Hematopoietic multipotent progenitor cell (in vitro differentiated cells): ENCODE measurements around the gene BCORL1. TPM values are rescaled to one million over a fixed set of nuclear protein-coding genes. Genes with fewer than 3 reads are reported as not detected.

ENCODE experiments used
- DNase-seq, 3 donors: peaks; one replicate each; pipeline ENCODE4 v3.0.0-alpha.2; 2011 to 2015; ENCODE audit warnings: low read depth in 2 of 3, low spot score in 2 of 3
- total RNA-seq: library from RNA; depleted of rRNA; stranded (reverse); fragments of >200 nt; gene quantifications from one replicate; pipeline ENCODE4 v1.2.3, GENCODE V29; 2012

Gene BCORL1
- total RNA-seq, 1 donor: 7.0 TPM

DNA sequence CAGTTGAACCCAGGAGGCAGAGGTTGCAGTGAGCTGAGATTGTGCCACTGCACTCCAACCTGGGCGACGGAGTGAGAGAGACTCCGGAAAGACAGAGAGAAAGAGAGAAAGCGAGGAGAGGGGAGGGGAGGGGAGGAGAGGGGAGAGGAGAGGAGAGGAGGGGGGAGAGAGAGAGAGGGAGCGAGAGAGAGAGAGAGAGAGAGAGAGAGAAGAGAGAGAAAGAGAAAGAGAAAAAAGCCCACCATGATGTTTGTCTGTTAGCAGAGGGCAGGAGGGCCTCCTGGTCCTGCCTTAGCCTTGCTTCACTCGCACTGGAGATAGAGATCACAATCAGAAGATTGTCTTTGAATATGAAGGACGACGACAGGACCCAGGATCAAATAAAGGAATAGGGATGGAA lies 18.7 kb upstream of the BCORL1 start:
- no peak for DNase-seq

DNA sequence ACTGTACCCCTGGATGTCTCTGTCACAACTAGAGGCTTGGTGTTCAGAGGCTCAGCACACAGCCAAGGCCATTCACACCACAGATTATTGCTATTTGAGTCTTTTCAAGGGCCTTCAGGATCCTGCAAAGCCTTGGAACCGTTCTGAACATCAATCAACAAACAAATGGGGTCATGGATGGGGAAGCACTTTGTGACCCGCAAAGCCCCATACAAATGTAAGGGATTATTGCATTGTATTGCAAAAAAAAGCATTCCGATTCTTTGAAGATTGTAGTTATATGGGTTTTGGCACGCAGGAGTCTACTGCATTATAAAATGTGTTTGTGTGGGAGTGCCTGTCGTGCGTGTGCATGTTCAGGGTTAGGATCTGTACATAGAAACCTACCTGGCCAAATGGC lies 17.3 kb upstream of the BCORL1 start:
- DNase-seq: no peak

DNA sequence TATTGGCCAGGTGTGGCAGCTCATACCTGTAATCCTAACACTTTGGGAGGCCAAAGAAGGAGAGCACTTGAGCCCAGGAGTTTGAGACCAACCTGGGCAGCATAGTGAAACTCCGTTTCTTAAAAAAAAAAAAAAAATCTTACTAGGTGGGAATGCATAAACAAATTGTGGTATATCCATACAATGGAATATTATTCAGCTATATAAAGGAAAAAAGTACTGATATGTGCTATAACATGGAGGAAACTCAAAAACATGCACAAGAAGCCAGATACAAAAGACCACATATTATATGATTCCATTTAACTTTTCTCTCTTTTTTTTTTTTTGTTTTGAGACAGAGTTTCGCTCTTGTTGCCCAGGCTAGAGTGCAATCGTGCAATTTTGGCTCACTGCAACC lies 13.5 kb upstream of the BCORL1 start:
- DNase-seq: no peak

DNA sequence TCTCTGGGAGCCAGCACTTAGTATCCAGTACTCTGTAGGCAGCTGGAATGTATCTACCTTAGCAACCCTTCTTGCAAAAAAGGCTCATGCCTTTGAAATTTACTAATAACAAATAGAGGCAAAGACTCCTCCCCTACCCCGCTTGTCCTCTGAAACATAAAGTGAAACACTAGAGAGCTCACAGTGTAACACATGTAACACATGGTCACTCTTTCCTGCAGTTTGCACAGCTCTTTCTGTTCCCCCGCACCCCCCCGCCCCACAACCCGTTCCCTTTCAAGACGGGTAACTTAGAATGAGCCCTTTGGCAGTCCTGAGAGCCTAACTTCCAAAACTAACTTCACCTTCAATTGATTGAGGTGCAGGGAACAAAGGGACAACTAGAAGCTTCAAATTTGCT lies 6.0 kb upstream of the BCORL1 start:
- no peak for DNase-seq

DNA sequence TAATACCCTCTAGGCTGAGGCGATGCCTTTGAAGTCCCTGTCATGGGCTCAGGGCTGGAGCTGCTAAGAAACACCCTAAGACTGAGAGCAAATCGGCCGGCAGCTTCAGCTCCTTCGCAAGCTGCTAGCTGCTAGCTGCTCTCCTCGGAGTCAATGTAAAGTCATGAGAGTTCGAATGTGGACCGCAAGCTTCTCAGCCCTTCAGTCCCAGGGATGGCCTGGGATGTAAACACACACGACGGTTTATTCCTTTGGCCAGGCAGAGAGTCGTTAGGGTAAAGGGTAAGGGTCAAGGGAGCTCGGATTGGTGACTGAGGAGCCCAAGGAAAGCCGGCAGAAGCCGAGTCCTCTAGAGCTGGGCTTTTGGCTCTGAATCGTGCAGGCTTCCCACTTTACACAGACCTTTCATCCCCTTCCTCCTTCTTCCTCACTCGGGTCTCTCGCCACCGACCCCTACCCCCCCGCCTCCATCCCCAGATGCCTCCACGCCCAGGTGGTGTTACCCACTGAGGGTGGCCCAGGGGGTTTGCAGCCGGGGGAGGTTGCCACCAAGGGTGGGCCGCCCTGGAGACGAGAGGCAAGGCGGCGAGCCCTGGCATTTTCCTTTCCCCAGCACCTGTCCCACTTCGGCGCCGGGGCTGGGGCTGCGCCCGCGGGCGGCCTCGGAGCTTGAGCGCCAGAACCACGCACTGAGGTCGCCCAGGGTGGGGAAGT lies 3.1 kb upstream of the BCORL1 start:
- DNase-seq: no peak

DNA sequence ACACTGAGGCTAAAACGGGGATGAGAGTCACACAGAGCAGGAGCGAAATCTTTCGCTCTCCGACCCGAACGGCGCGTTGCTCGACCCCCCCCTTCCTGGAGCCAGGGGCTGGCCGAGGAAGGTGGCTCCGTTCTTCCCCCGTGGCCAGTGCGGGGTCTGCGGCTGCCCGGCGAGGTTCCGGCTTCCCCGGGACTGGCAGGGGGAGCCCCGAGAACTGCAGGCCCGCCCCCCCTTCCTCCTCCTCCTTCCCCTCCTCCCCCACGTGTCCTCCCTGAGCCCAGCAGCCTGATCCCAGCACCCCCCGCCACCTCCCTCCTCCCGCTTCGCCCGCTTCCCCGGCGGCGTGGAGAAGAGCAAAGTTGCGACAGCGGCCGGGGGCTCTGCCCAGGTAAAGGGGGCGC lies 2.4 kb upstream of the BCORL1 start:
- DNase-seq: peak in 1 of 3 donors; percentile 42

DNA sequence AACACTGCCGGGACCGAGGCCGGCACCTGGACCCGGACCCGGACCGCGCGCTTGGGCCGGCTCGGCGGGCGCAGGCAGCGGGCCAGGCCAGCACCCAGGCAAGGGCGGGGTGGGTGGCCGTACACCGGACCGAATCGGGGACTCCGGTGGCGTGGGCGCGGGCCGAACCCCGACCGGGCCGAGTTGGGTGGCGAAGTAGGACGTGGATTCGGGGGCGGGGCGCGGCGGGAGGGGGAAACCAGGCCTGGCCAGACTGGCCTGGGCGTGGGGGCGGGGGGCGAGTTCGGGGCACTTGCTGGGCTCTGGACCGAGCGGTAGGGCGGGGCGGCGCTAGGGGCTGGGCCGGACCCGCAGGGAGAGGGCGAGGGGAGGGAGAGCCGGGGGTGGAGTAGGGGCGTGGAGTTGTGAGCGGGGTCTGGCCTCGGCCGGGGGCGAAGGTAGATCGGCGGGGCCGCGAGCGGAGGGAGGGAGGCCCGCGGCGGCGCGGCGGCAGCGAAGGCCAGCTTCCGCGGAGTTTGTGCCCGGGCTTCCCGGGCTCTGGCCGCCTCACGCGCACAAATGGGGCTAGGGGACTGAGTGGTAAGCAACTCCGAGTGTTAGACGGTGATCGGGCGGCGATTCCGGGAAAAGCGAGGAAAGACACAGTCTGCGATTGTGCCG lies 1.8 kb upstream of the BCORL1 start:
- DNase-seq: no peak

DNA sequence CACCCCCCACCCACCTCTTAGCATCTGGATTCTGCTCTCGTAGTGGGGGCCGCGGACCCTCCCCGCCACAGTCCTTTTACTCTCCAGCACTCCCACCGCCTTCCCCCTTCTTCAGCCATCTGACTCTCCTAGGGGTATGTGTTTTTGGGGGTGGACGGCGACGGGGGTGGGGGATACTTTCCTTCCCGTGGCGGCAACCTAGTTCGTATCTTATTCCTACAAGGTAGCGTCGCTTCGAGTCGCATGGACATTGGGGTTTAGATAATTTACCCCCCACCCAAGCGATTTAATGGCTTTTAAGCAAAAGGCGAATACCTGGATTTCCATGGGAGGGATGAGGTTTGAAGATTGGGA lies 1.3 kb upstream of the BCORL1 start:
- DNase-seq: no peak

DNA sequence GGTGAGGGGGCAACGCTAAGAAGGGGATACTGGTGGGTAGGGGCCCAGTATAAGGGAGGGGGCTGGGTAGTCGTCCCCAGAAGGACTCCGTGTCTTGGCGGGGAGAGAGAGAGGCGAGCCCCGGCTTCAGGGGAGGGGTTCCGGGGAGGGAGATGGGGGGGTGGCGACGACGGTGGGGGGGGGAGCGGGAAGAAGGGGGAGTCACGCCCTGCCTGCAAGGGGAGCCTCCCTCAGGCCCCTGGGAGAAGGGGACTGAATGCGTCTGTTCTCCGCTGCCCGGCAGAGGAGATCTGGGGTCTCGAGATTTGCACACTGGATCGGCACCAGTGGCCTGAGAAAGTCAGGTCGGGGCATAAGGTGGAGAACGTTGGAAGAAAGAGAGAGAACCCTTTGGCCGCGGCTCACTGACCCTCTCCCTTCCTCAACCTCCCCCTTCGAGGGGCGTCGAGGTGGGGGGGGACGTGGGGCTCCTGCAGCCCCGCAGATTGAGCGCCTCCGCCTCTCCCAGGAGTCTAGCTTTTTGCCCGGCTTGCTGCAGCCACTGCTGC lies 609 bp upstream of the BCORL1 start:
- no peak for DNase-seq

DNA sequence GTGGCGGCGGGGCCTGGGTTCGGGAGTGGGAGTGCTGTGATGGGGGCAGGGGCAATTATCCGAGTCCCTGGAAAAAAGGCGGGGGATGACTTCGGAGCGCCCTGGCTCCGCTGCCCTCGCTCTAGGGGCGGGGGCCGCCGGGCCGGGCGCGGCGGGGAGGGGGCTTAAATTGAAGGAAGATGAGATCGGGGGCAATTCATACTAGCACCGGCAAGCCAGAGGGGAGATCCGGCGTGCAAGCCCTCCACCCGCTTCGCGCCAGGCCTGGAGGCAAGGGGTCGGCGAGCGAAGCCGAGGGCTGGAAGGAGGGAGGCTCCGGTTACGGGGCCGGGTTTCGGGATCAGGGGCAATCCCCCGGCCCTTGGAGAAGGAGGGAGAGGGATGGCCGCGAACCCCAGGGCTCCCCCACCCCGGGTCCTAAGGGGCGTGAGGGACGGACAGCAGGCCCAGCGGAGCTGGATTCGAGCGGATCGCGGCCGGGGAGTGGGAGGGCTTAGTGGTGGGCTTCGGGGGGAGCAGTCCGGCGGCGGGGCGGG lies 1.2 kb downstream of the BCORL1 start:
- no peak for DNase-seq

DNA sequence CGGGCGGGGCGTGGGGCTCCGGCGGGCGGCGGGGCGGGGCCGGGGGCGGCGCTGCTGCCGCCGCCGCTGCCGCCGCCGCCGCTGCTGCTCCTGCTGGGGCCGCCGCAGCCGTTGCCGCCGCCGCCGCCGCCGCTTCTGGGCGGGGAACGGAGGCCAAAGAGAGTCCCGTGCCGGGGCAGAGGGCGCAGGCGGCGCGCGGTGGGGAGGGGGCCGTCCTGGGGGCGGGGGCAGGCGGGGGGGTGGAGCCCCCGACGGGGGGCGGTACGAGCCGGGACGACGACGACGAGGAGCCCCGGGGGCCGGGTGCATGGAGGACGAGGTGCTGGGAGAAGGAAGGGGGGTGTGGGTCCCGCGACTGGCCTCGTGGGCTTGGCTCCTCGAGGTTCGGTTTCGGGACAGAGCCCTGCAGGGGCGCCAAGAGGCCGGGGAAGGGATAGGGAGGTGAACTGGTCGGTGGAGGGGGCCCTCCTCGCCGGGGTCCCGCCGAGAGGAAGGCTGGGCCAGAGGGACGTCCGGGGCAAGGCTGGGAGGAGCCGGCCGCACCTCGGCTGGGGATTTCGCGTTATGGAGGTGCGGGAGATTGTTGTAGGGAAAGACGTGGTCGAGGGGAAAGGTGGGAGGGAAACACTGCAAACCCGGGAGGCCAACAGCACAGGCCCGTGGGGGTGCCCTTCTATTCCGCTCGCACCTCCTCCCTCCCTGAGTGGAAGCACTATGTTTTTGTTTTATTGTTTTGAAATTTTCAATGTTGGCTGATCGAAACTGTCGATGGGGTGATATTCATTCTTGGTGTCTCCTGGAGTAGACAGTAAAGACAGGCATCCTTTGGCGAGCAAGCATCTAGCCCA lies 1.9 kb downstream of the BCORL1 start:
- peak in 1 of 3 donors; percentile 25 for DNase-seq

DNA sequence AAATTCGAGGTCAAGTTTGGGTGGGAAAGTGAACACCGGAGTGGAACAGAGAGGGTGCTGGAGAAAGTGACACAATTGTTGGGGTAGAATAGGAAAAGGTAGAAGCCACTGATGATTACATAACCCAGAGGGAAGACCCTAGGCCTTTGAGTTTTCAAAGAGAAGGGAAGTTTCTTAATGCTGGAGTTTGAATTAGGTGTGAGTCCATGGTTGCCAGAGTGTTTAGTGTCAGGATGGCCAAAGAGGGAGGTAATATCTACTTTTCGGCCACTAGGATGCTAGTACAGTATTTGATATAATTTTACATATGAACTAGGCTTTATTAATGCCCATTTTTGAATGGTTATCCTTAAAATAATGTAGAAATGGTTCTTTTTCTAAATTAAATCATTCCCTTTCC lies 5.4 kb downstream of the BCORL1 start:
- no peak for DNase-seq

DNA sequence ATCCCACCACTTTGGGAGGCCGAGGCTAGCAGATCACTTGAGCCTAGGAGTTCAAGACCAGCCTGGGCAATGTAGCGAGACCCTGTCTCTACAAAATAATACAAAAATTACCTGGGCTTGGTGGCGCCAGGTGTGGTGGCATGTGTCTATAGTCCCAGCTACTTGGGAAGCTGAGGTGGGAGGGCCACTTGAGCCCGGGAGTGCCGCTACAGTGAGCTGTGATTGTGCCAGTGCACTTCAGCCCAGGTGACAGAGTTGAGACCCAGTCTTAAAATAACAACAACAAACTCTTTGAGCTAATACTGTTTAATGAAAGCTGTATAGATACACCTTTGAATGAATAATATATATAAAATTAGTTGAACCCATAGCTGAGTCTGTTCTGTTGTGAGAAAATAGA lies 9.7 kb downstream of the BCORL1 start:
- no peak for DNase-seq

DNA sequence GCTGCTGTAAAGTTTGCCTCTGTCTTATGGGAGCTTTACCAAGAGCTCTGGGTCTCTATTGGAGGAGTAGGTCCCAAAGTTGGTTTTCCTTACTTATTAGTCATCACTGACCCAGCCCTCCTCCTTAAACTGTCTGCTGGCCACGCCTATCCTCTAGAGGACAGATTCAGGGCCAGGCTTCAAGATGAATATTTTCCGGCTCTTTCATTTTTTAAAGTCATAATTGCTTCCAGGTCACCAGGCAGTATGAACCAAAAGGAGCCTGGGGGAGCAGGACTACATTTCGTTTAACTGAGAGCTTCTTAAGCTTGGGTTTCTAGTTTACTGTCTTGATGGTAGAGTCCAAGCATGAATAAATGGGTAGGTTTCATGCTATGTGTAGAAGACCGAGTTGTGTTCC lies 13.7 kb downstream of the BCORL1 start:
- no peak for DNase-seq

DNA sequence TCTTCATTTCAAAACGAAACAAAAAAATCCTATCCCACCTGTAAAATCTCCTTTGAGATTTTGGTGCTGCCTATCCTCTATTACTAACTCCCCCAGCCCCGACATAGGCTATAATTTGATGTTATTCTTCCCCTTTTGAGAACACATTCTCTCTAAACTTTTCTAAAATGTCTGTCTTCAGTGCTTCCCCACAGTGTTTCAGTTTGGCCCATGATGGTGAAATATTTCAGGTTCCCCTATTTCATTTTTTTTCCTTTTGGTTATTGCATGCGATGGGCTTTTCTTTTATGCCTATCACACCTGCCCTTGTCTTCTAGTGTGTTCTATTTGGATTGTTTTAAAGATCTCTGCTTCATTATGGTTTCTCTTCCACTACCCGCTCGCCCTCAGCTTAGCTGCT lies 14.7 kb downstream of the BCORL1 start:
- DNase-seq: no peak

DNA sequence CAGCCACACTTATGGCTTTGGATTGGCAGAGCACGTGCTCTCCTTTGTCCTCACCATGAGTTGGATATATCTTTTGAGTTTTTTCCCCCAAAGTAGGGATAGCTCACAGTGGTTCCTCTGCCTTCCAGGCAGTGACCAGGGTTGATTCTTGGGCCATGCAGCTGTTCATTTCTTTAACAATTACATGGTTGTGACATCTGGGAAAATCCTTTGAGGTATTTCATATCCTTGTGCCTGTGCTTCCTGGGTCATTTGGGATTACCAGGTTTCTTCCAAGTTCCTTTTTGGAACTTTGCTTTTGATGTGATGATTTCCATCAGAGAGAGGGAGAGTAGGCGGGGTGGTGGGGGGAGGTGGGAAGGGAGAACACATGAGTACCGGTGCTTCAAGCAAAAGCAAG lies 15.6 kb downstream of the BCORL1 start:
- DNase-seq: no peak

DNA sequence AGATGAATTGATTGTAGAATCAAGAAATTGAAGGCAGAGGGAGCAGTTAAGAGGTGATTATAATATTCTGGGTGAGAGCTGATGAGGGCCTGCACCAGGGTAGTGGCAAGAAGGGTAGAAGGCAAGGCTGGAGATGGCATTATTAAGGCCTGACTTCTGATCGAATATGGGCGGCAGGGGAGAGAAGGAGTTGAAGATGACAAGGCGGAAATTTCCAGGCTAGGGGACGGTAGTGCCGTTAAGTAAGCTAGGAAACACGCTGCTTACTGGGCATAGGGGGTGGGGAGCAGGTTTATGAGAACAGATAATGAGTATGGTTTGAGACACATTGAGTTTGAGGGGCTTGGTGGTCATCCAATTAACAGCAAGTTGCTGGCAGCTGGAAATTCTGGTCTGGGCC lies 19.5 kb downstream of the BCORL1 start:
- no peak for DNase-seq

DNA sequence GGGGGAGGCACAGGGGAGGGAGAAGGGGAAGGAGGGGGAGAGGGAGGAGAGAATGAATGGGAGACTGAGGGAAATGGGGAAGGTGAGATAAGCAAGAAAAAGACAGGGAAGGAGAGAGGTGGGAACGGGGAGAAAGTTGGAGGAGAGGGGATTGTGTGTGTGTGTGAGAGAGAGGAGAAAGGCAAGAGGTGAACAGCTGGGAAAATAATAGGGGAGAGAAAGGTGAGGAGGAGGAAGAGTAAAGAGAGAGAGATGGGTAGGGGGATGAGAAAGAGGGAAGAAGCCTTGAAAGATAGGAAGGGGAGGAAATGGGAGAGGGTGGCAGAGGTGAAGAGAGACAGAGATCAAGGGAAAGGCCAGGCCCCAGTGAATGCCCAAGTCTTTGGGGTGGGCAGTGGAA lies 20.1 kb downstream of the BCORL1 start:
- no peak for DNase-seq

DNA sequence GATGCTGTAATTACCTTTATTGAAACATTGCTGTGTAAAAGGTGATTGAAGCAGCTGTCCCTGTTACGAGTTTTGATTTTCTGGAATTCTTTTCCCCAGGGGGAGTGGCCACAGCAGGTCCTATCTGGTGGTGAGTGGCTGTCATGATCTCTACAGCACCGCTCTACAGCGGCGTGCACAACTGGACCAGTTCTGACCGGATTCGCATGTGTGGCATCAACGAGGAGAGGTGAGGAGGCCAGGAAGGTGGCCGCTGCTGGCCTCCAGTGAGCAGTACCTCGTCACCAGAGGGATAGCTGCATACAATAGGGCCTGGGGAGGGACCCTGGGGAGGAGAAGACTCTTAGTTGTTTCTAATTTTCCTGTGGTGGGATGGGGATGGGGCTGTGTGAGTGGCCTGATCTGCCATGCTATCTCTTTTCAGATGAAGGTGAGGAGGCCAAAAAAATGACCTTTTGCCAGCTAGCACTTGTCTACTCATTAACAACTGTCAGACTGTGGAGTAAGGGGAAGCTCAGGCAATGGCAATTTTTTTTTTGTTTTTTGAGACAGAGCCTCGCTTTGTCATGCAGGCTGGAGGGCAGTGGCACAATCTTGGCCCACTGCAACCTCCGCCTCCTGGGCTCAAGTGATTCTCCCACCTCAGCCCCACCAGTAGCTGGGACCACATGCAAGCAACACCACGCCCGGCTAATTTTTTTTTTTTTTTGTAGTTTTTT lies 22.8 kb downstream of the BCORL1 start:
- no peak for DNase-seq

DNA sequence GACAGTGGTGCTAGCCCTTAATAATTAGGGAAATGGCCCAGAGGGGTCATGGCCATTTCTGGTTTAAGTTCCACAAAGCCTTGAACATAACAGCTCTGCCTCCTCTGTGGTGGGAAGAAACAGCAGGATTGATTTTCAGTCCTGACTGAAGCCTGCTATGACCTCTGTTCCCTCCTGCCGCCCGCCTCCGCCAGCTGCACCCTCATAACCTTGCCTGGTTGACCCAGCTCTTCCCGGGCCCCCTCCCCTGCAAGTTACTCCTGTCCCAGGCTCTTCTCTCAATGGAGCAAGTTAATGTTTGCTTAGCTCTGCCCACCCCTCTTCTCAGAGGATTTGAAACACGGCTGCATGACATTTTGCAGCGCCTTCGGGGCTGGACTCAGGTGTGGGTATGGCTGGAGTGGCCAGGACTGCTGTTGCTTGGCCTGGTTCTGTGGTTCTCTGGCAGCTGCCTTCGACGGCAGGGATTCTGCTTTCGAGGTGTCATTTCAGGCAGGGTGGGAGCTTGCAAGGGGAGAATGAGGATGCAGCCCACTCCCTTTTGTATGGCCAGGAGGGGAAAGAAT lies 27.3 kb downstream of the BCORL1 start:
- no peak for DNase-seq
